NCI-H1048 (cell line): ENCODE measurements around the gene MCM9.
A peak's percentile ranks its signal among the peaks of the same experiment; 100 is the strongest.

Experiments
- DNase-seq: peaks from one replicate; lab custom pipeline; 2025; lab: John Stamatoyannopoulos, UW

MCM9 gene

GRCh38 chr6:118931436-118931835 is 3.5 kb downstream of the MCM9 start:
- DNase-seq, result no peak

GRCh38 chr6:118930680-118931079 is 4.3 kb downstream of the MCM9 start:
- DNase-seq, result no peak

- DNase-seq, result no peak
These were observed 11.9 kb downstream of the MCM9 start for GRCh38 chr6:118923035-118923434.

- DNase-seq, result no peak
These were observed 13.9 kb downstream of the MCM9 start for GRCh38 chr6:118921084-118921483.

GRCh38 chr6:118918329-118918725 is 16.6 kb downstream of the MCM9 start:
- DNase-seq, result no peak

- no peak for DNase-seq
These were observed 17.2 kb downstream of the MCM9 start for GRCh38 chr6:118917546-118918328.

- no peak for DNase-seq
These were observed 20.4 kb downstream of the MCM9 start for GRCh38 chr6:118914598-118914997.

GRCh38 chr6:118913161-118913560 is 21.8 kb downstream of the MCM9 start:
- no peak for DNase-seq

GRCh38 chr6:118912646-118913045 is 22.3 kb downstream of the MCM9 start:
- DNase-seq, result no peak

- DNase-seq, result no peak
These were observed 26.5 kb downstream of the MCM9 start for GRCh38 chr6:118908441-118908840.

GRCh38 chr6:118905851-118906250 is 29.1 kb downstream of the MCM9 start:
- no peak for DNase-seq

- DNase-seq, result no peak
These were observed 29.9 kb downstream of the MCM9 start for GRCh38 chr6:118905084-118905483.

GRCh38 chr6:118903691-118904090 is 31.3 kb downstream of the MCM9 start:
- no peak for DNase-seq

- no peak for DNase-seq
These were observed 31.8 kb downstream of the MCM9 start for GRCh38 chr6:118903138-118903537.

GRCh38 chr6:118902726-118903125 is 32.2 kb downstream of the MCM9 start:
- DNase-seq, result no peak

GRCh38 chr6:118899948-118900347 is 35.0 kb downstream of the MCM9 start:
- no peak for DNase-seq

- no peak for DNase-seq
These were observed 37.6 kb downstream of the MCM9 start for GRCh38 chr6:118897386-118897785.

- peak; percentile 5 for DNase-seq
These were observed 38.4 kb downstream of the MCM9 start for GRCh38 chr6:118896339-118897136.

- DNase-seq, result no peak
These were observed 39.1 kb downstream of the MCM9 start for GRCh38 chr6:118895859-118896258.

GRCh38 chr6:118895261-118895560 is 39.7 kb downstream of the MCM9 start:
- DNase-seq, result no peak

GRCh38 chr6:118894425-118895260 is 40.3 kb downstream of the MCM9 start:
- no peak for DNase-seq

GRCh38 chr6:118893807-118894424 is 41.0 kb downstream of the MCM9 start, which contains the start of gene ASF1A:
ASF1A (plus strand) TSS chr6:118894152; CDS start chr6:118894414, 262 bp downstream.
- peak; percentile 96 for DNase-seq
